ENCODE measurements around the gene HYAL3. TPM values are rescaled to one million over a fixed set of nuclear protein-coding genes. Genes with fewer than 3 reads are reported as not detected.

HYAL3 gene
- total RNA-seq, 1 experiment from 2014 or later: 10.3 TPM

DNA sequence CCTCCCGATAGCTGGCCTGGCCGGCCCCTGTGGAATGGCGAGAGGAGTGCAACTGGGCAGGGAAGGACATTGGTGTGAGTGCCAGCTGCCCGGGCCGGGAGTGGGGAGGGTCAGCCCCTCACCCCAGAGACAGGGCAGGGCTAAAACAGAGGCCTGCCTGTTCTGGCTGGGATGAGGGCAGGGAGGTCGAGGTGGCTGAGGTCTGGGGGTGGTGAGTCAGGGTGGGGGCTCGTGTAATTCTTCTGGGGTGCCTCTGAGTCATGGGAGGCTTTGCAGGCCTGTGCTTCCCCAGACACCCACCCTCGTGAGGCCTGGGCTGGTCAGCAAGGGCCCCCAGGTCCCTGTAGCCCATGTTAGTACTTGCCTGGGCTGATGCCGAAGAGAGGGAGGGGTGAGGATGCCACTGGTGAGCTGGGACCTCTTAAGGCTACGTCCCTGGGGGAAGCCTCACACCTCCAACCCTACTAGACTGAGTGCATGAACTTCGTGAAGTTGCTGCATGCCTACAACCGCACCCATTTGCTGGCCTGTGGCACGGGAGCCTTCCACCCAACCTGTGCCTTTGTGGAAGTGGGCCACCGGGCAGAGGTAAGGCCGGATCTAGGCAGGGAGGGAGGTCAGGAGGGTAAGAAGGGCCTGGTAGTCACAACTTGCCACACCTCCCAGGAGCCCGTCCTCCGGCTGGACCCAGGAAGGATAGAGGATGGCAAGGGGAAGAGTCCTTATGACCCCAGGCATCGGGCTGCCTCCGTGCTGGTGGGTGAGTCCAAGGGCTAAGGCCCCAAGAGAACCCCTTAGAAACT, 28.6 kb downstream of the HYAL3 start:
- DNase-seq (ENCODE audit: low read depth, low spot score): no peak
- no peaks in the 10 kb centered on the region for H3K27me3 ChIP-seq (ENCODE audit: insufficient read depth, low read length)
- intact Hi-C loops (cut with micrococcal nuclease): loop anchor here (5.0 kb wide), 1 partner anchor 148 kb away; no protein-coding TSS in a partner anchor
- H4K20me1 ChIP-seq (ENCODE audit: insufficient read depth): no peaks in the 10 kb centered on the region
- no peaks in the 10 kb centered on the region for H3K79me2 ChIP-seq (ENCODE audit: insufficient read depth, low read length)
- TSS peak; percentile 29 for BruUV-seq (replicated peaks)
- H3K9me3 ChIP-seq (ENCODE audit: control insufficient read depth in 1 of 2, insufficient read depth in 1 of 2, low read depth in 1 of 2, low read length in 2 of 2): no peaks in the 10 kb centered on the region
- ATAC-seq: no peak
- TF ChIP-seq ZNF274 (IDR thresholded peaks at IDR 0.05; ENCODE audit: low read depth, low read length): no peak
- TF ChIP-seq, protein P1, sequence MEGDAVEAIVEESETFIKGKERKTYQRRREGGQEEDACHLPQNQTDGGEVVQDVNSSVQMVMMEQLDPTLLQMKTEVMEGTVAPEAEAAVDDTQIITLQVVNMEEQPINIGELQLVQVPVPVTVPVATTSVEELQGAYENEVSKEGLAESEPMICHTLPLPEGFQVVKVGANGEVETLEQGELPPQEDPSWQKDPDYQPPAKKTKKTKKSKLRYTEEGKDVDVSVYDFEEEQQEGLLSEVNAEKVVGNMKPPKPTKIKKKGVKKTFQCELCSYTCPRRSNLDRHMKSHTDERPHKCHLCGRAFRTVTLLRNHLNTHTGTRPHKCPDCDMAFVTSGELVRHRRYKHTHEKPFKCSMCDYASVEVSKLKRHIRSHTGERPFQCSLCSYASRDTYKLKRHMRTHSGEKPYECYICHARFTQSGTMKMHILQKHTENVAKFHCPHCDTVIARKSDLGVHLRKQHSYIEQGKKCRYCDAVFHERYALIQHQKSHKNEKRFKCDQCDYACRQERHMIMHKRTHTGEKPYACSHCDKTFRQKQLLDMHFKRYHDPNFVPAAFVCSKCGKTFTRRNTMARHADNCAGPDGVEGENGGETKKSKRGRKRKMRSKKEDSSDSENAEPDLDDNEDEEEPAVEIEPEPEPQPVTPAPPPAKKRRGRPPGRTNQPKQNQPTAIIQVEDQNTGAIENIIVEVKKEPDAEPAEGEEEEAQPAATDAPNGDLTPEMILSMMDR (IDR thresholded peaks at IDR 0.05 in 2 of 3, conservative IDR thresholded peaks at IDR 0.05 in 1 of 3; ENCODE audit: borderline replicate concordance in 1 of 3, insufficient read depth in 1 of 3, low read depth in 2 of 3, low read length in 2 of 3): no peak
- no peak for TF ChIP-seq FOSL1 (IDR thresholded peaks at IDR 0.05; ENCODE audit: low read depth)
- no peak for TF ChIP-seq CBX3 (IDR thresholded peaks at IDR 0.05; ENCODE audit: low read depth)
- TF ChIP-seq SRF (IDR thresholded peaks at IDR 0.05; ENCODE audit: low read depth): no peak
- no peak for TF ChIP-seq SP1 (IDR thresholded peaks at IDR 0.05; ENCODE audit: low read depth)
- no peak for TF ChIP-seq POLR2AphosphoS5 (IDR thresholded peaks at IDR 0.05; ENCODE audit: low read depth, low read length)
- no peak for TF ChIP-seq POLR2A (IDR thresholded peaks at IDR 0.05; ENCODE audit: borderline replicate concordance, extremely low read depth, insufficient read depth, insufficient read length)
- POLR2A ChIA-PET: interaction anchor here (1.5 kb wide), 1 partner anchor 22 kb away, joined by 3 read pairs; the partner anchor contains the start of gene IFRD2
- RAD21 ChIA-PET (ENCODE audit: low non-redundant PET in 1 of 2, low total read pairs in 2 of 2, uncharacterized antibody in 2 of 2, unreplicated experiment in 2 of 2): interaction anchor here in 1 of 2 experiments (1.5 kb wide), 1 partner anchor 44 kb away, joined by 6 read pairs; no protein-coding TSS in a partner anchor
- H2AFZ ChIP-seq (ENCODE audit: low read depth, low read length, poor library complexity, severe bottlenecking): no peak overlapping the region
- H3K4me1 ChIP-seq (ENCODE audit: control insufficient read depth in 1 of 2, insufficient read depth in 2 of 2, low read length in 2 of 2): peaks cover 73 to 87% of the 10 kb centered on the region in 2 experiments
- peak overlapping the region; percentile 62; the same call in 1 of the 2 replicates for H3K9ac ChIP-seq (ENCODE audit: low read length)
- peak overlapping the region in 1 of 2 experiments; percentile 47; a peak in 1 of 4 replicates for H3K4me3 ChIP-seq (replicated peaks in 1 of 2; ENCODE audit: low read depth in 1 of 2, low read length in 2 of 2)
- CTCF ChIA-PET: interaction anchor here (1.0 to 3.4 kb wide), 5 partner anchors 11 to 76 kb away, joined by 3 to 27 read pairs (median 9); no protein-coding TSS in a partner anchor
- H3K4me2 ChIP-seq (ENCODE audit: low read length): peak overlapping the region; percentile 80
- no peaks in the 10 kb centered on the region for H3K36me3 ChIP-seq (ENCODE audit: control insufficient read depth in 1 of 2, insufficient read depth in 2 of 2, low read length in 2 of 2)
- H3K9me2 ChIP-seq (ENCODE audit: insufficient read depth): no peaks in the 10 kb centered on the region
- H3K27ac ChIP-seq (ENCODE audit: low read depth, low read length): peak overlapping the region; percentile 88; the same call in 1 of the 2 replicates

Data from HCT116 (cell line).